Mesenchymal stem cell (in vitro differentiated cells and primary cell): Measurements from ENCODE around the gene HIP1.

Experiments used
- DNase-seq: peaks from one replicate; pipeline ENCODE4 v3.0.0-alpha.2; 2013
- H2AFZ ChIP-seq: one replicate; pipeline ENCODE4 v1.6.1; 2013; ENCODE audit warnings: low read depth, mild to moderate bottlenecking, control low read depth, inconsistent platforms, low read length, moderate library complexity
- H2AK5ac ChIP-seq: 2 replicates; pipeline ENCODE4 v1.6.1; 2013; ENCODE audit warnings: low read length, moderate library complexity, mild to moderate bottlenecking, inconsistent platforms; ENCODE audit not compliant: severe bottlenecking
- H2BK120ac ChIP-seq: one replicate; pipeline ENCODE4 v1.6.1; 2013; ENCODE audit warnings: low read depth, mild to moderate bottlenecking, inconsistent platforms, low read length, moderate library complexity
- H2BK12ac ChIP-seq, 2 experiments: one replicate each; pipeline ENCODE4 v1.6.1; 2013; ENCODE audit warnings: inconsistent platforms in 2 of 2, low read length in 2 of 2, mild to moderate bottlenecking in 2 of 2, moderate library complexity in 2 of 2, control low read depth in 1 of 2
- H2BK15ac ChIP-seq: one replicate; pipeline ENCODE4 v1.6.1; 2013; ENCODE audit warnings: mild to moderate bottlenecking, low read depth, inconsistent platforms; ENCODE audit not compliant: poor library complexity, severe bottlenecking
- H2BK5ac ChIP-seq: 2 replicates; pipeline ENCODE4 v1.6.1; 2013; ENCODE audit warnings: low read depth, mild to moderate bottlenecking, low read length, control low read depth, inconsistent platforms; ENCODE audit not compliant: poor library complexity, severe bottlenecking
- H3K14ac ChIP-seq, 2 experiments: one replicate each; pipeline ENCODE4 v1.6.1; 2013; ENCODE audit warnings: inconsistent platforms in 2 of 2, low read length in 2 of 2, control low read depth in 1 of 2, mild to moderate bottlenecking in 1 of 2, moderate library complexity in 1 of 2
- H3K18ac ChIP-seq, 2 experiments: one replicate each; pipeline ENCODE4 v1.6.1; 2013; ENCODE audit warnings: inconsistent platforms in 2 of 2, low read length in 2 of 2, control low read depth in 1 of 2, low read depth in 1 of 2, mild to moderate bottlenecking in 1 of 2
- H3K23ac ChIP-seq, 2 experiments: one replicate each; pipeline ENCODE4 v1.6.1; 2013; ENCODE audit warnings: inconsistent platforms in 2 of 2, low read length in 2 of 2, mild to moderate bottlenecking in 2 of 2, moderate library complexity in 2 of 2, control low read depth in 1 of 2
- H3K27ac ChIP-seq: 2 replicates; pipeline ENCODE4 v1.5.1; 2013; ENCODE audit warnings: mild to moderate bottlenecking, moderate library complexity, low read length, control low read depth, inconsistent platforms; ENCODE audit not compliant: poor library complexity, severe bottlenecking
- H3K27me3 ChIP-seq, 2 experiments: 2 replicates each; pipeline versions ENCODE4 v1.6.1 to v1.7.0; 2013; ENCODE audit warnings: low read length in 2 of 2, mild to moderate bottlenecking in 2 of 2, moderate library complexity in 2 of 2, control low read depth in 1 of 2, inconsistent platforms in 1 of 2; ENCODE audit not compliant: control insufficient read depth in 1 of 2, insufficient read depth in 1 of 2
- H3K36me3 ChIP-seq, 2 experiments: 2 replicates each; pipeline versions ENCODE4 v1.6.1 to v1.7.0; 2013; ENCODE audit warnings: low read length in 2 of 2, control low read depth in 1 of 2, inconsistent platforms in 1 of 2, low read depth in 1 of 2, mild to moderate bottlenecking in 1 of 2; ENCODE audit not compliant: insufficient read depth in 2 of 2, control insufficient read depth in 1 of 2
- H3K4ac ChIP-seq, 2 experiments: one replicate each; pipeline ENCODE4 v1.6.1; 2013; ENCODE audit warnings: inconsistent platforms in 2 of 2, low read length in 2 of 2, mild to moderate bottlenecking in 2 of 2, moderate library complexity in 2 of 2, control low read depth in 1 of 2, low read depth in 1 of 2
- H3K4me1 ChIP-seq: 2 replicates; pipeline ENCODE4 v1.6.1; 2013; ENCODE audit warnings: low read depth, low read length, control low read depth; ENCODE audit not compliant: control insufficient read depth, insufficient read depth
- H3K4me2 ChIP-seq: 2 replicates; pipeline ENCODE4 v1.6.1; 2013; ENCODE audit warnings: low read length, mild to moderate bottlenecking, inconsistent platforms; ENCODE audit not compliant: poor library complexity, severe bottlenecking
- H3K4me3 ChIP-seq, 2 experiments: 2 replicates each; pipeline versions ENCODE4 v1.5.1 to v1.7.0; 2013; ENCODE audit warnings: low read length in 2 of 2, mild to moderate bottlenecking in 2 of 2, control low read depth in 1 of 2, low read depth in 1 of 2; ENCODE audit not compliant: insufficient read depth in 1 of 2
- H3K79me1 ChIP-seq: replicated peaks from 2 replicates; pipeline ENCODE4 v1.6.1; 2013; ENCODE audit warnings: mild to moderate bottlenecking, control low read depth, low read length, inconsistent platforms; ENCODE audit not compliant: poor library complexity, severe bottlenecking
- H3K9ac ChIP-seq: 2 replicates; pipeline ENCODE4 v1.7.0; 2013; ENCODE audit warnings: mild to moderate bottlenecking, low read length, moderate library complexity
- H3K9me3 ChIP-seq: 2 replicates; pipeline ENCODE4 v1.7.0; 2013; ENCODE audit warnings: mild to moderate bottlenecking, low read length; ENCODE audit not compliant: control insufficient read depth
- H4K8ac ChIP-seq: one replicate; pipeline ENCODE4 v1.6.1; 2013; ENCODE audit warnings: inconsistent platforms, mild to moderate bottlenecking, low read length, moderate library complexity
- H4K91ac ChIP-seq: one replicate; pipeline ENCODE4 v1.6.1; 2013; ENCODE audit warnings: mild to moderate bottlenecking, low read length, inconsistent platforms
- WGBS: methylation state at CpG from one replicate; pipeline ENCODE4 v1.1.7; 2013; ENCODE audit warnings: mixed read lengths; 5-methylcytosine and 5-hydroxymethylcytosine counted together

HIP1 gene

GRCh38 chr7:75631711-75632110 is 107.0 kb downstream of the HIP1 start:
- Histone ChIP-seq H3K79me1 (peaks cover 35% of the 10 kb centered on the region), H3K27me3 (no peaks in the 10 kb centered on the region), H2BK120ac (no peak overlapping the region), H2AFZ (no peak overlapping the region), H2BK12ac (no peak overlapping the region), H3K18ac (no peak overlapping the region), H3K9ac (no peak overlapping the region), H4K91ac (no peak overlapping the region), H4K8ac (no peak overlapping the region), H3K4ac (no peak overlapping the region), H3K9me3 (peaks cover 12% of the 10 kb centered on the region), H3K23ac (no peak overlapping the region), H3K4me2 (no peak overlapping the region), H3K4me3 (no peak overlapping the region), H3K4me1 (no peaks in the 10 kb centered on the region), H3K14ac (no peak overlapping the region), H2BK15ac (no peak overlapping the region), H3K27ac (no peak overlapping the region), H2BK5ac (no peak overlapping the region), H3K36me3 (peaks cover 0 to 12% of the 10 kb centered on the region in 2 experiments), H2AK5ac (no peak overlapping the region)
- DNase-seq, result no peak
- WGBS, result 87% methylated on average over 9 of the region's 9 CpGs

- H3K9ac ChIP-seq, result no peak overlapping the region
- DNase-seq, result no peak
- H3K36me3 ChIP-seq, result peaks cover 0 to 12% of the 10 kb centered on the region in 2 experiments
- H4K91ac ChIP-seq, result no peak overlapping the region
- H3K4me2 ChIP-seq, result no peak overlapping the region
- H3K4ac ChIP-seq, result no peak overlapping the region
- no peak overlapping the region for H2BK5ac ChIP-seq
- H2BK12ac ChIP-seq, result no peak overlapping the region
- no peak overlapping the region for H3K14ac ChIP-seq
- no peak overlapping the region for H2AFZ ChIP-seq
- H3K23ac ChIP-seq, result no peak overlapping the region
- no peak overlapping the region for H3K18ac ChIP-seq
- no peak overlapping the region for H2BK120ac ChIP-seq
- no peak overlapping the region for H2AK5ac ChIP-seq
- peaks cover 18% of the 10 kb centered on the region for H3K9me3 ChIP-seq
- 86% methylated on average over 3 of the region's 3 CpGs for WGBS
- H3K79me1 ChIP-seq, result peaks cover 32% of the 10 kb centered on the region
- no peak overlapping the region for H4K8ac ChIP-seq
- no peak overlapping the region for H3K4me3 ChIP-seq
- no peaks in the 10 kb centered on the region for H3K4me1 ChIP-seq
- H3K27ac ChIP-seq, result no peak overlapping the region
- no peak overlapping the region for H2BK15ac ChIP-seq
- H3K27me3 ChIP-seq, result no peaks in the 10 kb centered on the region
These were observed 108.2 kb downstream of the HIP1 start for GRCh38 chr7:75630549-75630948.

DNA sequence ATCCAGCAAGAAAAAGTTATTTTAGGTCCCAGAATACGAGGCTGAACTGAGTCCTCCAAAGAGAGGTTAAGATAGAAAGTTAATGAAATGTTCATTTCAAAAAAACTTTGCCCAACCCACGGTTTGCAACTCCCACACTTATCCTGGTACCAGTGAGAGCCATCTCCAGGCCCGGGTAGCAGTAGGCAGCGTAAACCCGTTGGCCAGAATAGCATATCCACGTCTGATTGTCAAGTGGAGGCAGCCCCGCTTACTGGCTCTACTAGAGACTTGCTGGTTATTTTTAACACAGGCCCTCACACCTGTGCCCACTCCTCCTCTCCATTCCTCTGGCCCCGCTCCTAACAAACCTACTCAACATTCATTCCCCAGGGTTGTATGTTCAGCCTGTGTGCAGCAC is 109.7 kb downstream of the HIP1 start:
- WGBS, result 98% methylated on average over 8 of the region's 8 CpGs
- Histone ChIP-seq H3K4me1 (peaks cover 2% of the 10 kb centered on the region), H3K4me3 (no peak overlapping the region), H2AK5ac (no peak overlapping the region), H3K9ac (no peak overlapping the region), H3K27me3 (no peaks in the 10 kb centered on the region), H4K91ac (no peak overlapping the region), H2BK15ac (no peak overlapping the region), H3K4me2 (no peak overlapping the region), H3K79me1 (peaks cover 33% of the 10 kb centered on the region), H3K27ac (no peak overlapping the region), H4K8ac (no peak overlapping the region), H2AFZ (no peak overlapping the region), H2BK12ac (no peak overlapping the region), H3K9me3 (peaks cover 18% of the 10 kb centered on the region), H3K4ac (no peak overlapping the region), H3K18ac (no peak overlapping the region), H3K14ac (no peak overlapping the region), H3K23ac (no peak overlapping the region), H2BK120ac (no peak overlapping the region), H3K36me3 (peaks cover 0 to 12% of the 10 kb centered on the region in 2 experiments), H2BK5ac (no peak overlapping the region)
- no peak for DNase-seq

- Histone ChIP-seq H2BK15ac (no peak overlapping the region), H2AK5ac (no peak overlapping the region), H4K91ac (no peak overlapping the region), H3K23ac (no peak overlapping the region), H2BK5ac (no peak overlapping the region), H4K8ac (no peak overlapping the region), H3K27me3 (no peaks in the 10 kb centered on the region), H3K4me1 (peaks cover 9% of the 10 kb centered on the region), H3K79me1 (peaks cover 34% of the 10 kb centered on the region), H3K18ac (no peak overlapping the region), H2BK12ac (no peak overlapping the region), H3K4ac (no peak overlapping the region), H2AFZ (no peak overlapping the region), H3K14ac (no peak overlapping the region), H3K27ac (no peak overlapping the region), H3K9me3 (peaks cover 18% of the 10 kb centered on the region), H3K4me2 (no peak overlapping the region), H3K9ac (no peak overlapping the region), H2BK120ac (no peak overlapping the region), H3K4me3 (no peak overlapping the region), H3K36me3 (peaks cover 0 to 17% of the 10 kb centered on the region in 2 experiments)
- DNase-seq, result no peak
These were observed 110.7 kb downstream of the HIP1 start for GRCh38 chr7:75628055-75628454.
